22Rv1 (cell line): ENCODE data around the gene KMT2A.

Source experiments
- CTCF ChIP-seq: fragments of 450-650 bp; IDR thresholded peaks from 2 replicates; pipeline ENCODE4 v1.5.1; 2017; ENCODE audit warnings: mild to moderate bottlenecking
- ZFX ChIP-seq: fragments of 450-650 bp; IDR thresholded peaks from 2 replicates; pipeline ENCODE4 v1.6.1; 2017; ENCODE audit warnings: antibody characterized with exemption, borderline replicate concordance

- TF ChIP-seq CTCF: no peak
- no peak for TF ChIP-seq ZFX
Observed at GRCh38 chr11:118544010-118544646, 107.8 kb downstream of the KMT2A start.
